ENCODE results near the gene SYAP1.
"Not testable (repeated sequence)": the region's sequence is repeated elsewhere in the genome, so short reads cannot be mapped to it uniquely, and the experiment has no call there.

Gene SYAP1

GRCh38 chrX:16783452-16783851 lies 64.0 kb downstream of the SYAP1 start:
- no peak for DNase-seq

- not testable (repeated sequence) for DNase-seq
These were observed 65.0 kb downstream of the SYAP1 start for GRCh38 chrX:16784440-16784839.

- no peak for DNase-seq
These were observed 66.1 kb downstream of the SYAP1 start for GRCh38 chrX:16785247-16786138.

GRCh38 chrX:16786139-16786790 lies 66.9 kb downstream of the SYAP1 start, which contains the start of gene TXLNG:
Gene TXLNG, plus strand, starts transcription at chrX:16786466. Its CDS starts 22 bp downstream, at chrX:16786488.
- DNase-seq, result peak; percentile 98

GRCh38 chrX:16786791-16787735 lies 67.7 kb downstream of the SYAP1 start:
- peak; percentile 6 for DNase-seq

DNA sequence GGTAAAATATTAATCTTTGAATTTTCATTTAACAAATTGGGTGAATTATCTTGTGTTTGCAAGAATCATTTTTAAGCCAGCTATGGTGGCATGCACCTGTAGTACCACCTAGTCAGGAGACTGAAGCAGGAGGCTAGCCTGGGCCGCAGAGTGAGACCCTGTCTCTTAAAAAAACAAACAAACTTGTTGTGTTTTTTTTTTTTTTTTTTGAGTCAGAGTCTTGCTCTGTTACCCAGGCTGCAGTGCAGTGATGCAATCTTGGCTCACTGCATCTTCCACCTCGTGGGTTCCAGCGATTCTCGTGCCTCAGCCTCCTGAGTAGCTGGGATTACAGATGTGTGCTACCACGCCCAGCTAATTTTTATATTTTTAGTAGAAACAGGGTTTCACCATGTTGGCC lies 69.1 kb downstream of the SYAP1 start:
- DNase-seq, result no peak

GRCh38 chrX:16796298-16796697 lies 76.9 kb downstream of the SYAP1 start:
- DNase-seq, result peak; percentile 19

GRCh38 chrX:16797358-16797757 lies 77.9 kb downstream of the SYAP1 start:
- DNase-seq, result no peak

GRCh38 chrX:16797841-16798240 lies 78.4 kb downstream of the SYAP1 start:
- DNase-seq, result no peak

DNA sequence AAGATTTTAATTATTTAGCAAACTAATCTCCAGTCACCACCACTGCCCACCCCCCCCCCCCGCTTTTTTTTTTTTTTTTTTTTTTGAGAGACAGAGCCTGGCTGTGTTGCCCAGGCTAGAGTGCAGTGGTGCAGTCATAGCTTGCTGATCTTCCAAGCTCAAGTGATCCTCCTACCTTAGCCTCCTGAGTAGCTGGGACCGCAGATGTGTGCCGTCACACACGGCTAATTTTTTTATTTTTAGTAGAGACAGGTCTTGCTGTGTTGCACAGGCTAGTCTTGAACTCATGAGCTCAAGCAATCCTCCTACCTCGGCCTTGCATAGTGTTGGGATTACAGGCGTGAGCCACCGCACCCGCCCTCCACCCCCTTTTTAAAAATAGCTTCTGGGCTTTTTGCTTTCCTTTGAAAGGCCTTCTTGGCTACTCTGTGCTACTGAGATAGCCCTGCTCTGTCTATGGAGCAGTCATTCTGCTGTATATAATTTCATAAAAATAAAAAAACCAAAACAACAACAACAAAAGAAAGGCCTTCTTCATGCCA lies 85.6 kb downstream of the SYAP1 start:
- DNase-seq, result no peak

- DNase-seq, result peak; percentile 53
These were observed 88.1 kb downstream of the SYAP1 start for GRCh38 chrX:16807548-16807947.

GRCh38 chrX:16807976-16808542 lies 88.6 kb downstream of the SYAP1 start:
- DNase-seq, result peak; percentile 63

GRCh38 chrX:16814597-16814996 lies 95.2 kb downstream of the SYAP1 start:
- DNase-seq, result no peak
